ENCODE results near the gene LRRK1.
"Not testable (repeated sequence)": the region's sequence is repeated elsewhere in the genome, so short reads cannot be mapped to it uniquely, and the experiment has no call there.

LRRK1 gene

DNA sequence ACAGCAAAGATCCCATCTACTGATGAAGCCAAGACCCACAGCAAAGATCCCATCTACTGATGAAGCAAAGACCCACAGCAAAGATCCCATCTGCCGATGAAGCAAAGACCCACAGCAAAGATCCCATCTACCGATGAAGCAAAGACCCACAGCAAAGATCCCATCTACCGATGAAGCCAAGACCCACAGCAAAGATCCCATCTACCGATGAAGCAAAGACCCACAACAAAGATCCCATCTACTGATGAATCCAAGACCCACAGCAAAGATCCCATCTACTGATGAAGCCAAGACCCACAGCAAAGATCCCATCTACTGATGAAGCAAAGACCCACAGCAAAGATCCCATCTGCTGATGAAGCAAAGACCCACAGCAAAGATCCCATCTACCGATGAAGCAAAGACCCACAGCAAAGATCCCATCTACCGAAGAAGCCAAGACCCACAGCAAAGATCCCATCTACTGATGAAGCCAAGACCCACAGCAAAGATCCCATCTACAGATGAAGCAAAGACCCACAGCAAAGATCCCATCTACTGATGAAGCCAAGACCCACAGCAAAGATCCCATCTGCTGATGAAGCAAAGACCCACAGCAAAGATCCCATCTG, 176.7 kb downstream of the LRRK1 start:
- not testable (repeated sequence) for DNase-seq (ENCODE audit: low spot score)

GRCh38 chr15:101097111-101097510, 178.0 kb downstream of the LRRK1 start:
- DNase-seq (ENCODE audit: low spot score): no peak

GRCh38 chr15:101099183-101099582, 180.0 kb downstream of the LRRK1 start:
- peak; percentile 65 for DNase-seq (ENCODE audit: low spot score)

DNA sequence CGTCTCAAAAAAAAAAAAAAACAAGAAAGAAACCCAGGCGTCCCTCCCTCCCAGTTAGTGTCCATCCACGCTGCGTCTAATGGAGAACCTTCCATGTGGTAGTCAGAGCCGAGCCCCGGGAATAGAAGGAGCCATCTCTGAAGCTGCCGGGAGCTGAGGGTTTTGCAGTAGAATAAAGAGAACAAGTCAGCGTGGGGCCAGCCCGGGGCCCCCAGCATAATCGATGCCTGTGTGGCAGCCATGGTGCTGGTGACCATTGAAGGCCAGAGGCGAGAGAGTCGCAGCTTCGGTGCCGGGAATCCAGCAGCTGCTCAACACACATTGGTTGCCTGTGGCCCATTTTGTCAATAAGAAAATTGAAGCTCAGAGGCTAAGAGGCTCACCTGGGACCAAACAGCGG, 181.0 kb downstream of the LRRK1 start:
- DNase-seq (ENCODE audit: low spot score): no peak

- no peak for DNase-seq (ENCODE audit: low spot score)
Measured at GRCh38 chr15:101100593-101101442, 181.7 kb downstream of the LRRK1 start.

DNA sequence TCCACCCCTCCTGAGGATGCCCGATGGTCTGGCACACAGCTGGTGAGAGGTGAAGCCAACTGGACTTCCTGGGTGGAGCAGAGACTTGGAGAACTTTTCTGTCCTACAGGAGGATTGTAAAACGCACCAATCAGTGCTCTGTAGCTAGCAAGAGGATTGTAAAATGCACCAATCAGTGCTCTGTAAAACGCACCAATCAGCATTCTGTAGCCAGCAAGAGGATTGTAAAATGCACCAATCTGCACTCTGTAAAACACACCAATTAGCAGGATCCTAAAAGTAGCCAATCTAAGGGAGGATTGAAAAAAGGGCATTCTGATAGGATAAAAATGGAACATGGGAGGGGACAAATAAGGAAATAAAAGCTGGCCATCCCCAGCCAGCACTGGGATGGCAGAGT, 182.5 kb downstream of the LRRK1 start:
- no peak for DNase-seq (ENCODE audit: low spot score)

- DNase-seq (ENCODE audit: low spot score): no peak
Measured at GRCh38 chr15:101102746-101103145, 183.6 kb downstream of the LRRK1 start.

DNA sequence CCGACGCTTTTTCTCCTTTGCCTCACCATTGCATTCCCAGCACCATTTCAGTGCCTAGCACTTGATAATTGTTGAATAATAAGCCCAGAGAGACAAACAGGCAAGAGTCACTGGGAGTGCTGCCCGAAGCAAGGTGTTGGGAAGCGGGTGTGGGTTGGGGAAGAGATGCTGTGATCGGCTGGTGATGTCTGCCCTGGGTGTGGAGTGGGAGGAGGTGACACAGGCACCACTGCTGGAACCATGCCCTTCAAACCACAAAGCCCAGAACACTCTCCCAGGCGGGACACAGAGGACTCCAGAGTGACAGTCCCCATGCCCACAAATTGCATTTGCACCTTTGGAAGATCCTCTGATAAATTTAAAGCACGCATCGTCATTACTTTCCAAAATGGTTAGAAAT, 184.4 kb downstream of the LRRK1 start:
- DNase-seq (ENCODE audit: low spot score): no peak

- no peak for DNase-seq (ENCODE audit: low spot score)
Measured at GRCh38 chr15:101104141-101104540, 185.0 kb downstream of the LRRK1 start.

GRCh38 chr15:101105059-101105891, 186.1 kb downstream of the LRRK1 start:
- DNase-seq (ENCODE audit: low spot score): no peak

DNA sequence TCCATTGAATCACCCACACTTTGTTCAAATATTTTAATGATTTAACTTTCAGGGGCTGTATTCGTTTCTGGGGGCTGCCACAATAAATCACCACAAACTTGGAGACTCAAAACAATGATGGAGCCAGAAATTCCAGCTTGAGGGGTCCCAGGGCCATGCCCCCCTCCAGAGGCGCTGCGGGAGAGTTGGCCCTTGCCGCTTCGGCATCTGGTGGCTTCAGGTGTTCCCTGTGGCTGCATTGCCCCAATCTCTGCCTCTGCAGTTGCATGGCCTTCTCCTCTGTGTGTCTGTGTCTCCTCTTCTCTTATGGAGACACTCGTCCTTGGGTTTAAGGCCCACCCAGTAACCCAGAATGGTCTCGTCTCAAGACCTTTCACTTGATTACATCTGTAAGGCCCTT, 187.9 kb downstream of the LRRK1 start:
- DNase-seq (ENCODE audit: low spot score): no peak

DNA sequence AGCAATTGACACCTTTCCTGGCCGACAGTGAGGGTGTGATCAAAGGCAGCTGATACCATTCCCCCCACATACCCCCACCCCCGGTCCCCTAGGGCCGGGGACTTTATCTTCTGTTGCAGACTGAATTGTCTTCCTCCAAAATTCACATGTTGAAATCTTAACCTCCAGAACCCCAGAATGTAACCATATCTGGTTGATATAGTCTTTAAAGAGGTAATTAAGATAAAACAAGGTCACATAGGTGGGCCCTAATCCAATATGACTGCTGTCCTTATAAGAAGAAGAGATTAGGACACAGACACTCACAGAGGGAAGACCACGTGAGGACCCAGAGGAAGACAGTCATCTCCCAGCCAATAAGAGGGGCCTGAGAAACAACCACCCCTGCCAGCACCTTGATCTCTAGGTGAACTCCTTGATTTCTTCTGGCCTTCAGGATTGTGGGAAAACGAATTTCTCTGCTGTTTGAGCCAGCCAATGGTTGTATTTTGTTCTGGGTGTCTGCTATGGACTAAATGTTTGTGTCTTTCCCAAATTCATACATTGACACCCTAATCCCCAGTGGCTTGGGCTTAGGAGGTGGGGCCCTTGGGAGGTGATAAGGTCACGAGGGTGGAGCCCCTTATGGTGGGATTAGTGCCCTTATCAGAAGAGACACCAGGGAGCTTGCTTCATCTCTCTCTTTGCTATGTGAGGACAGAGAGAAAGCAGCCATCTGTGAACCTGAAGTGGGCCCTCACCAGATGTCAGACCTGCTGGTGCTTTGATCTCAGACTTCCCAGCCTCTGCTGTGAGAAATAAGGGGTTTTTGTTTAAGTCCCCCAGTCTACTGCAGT, 188.7 kb downstream of the LRRK1 start:
- no peak for DNase-seq (ENCODE audit: low spot score)

- no peak for DNase-seq (ENCODE audit: low spot score)
Measured at GRCh38 chr15:101108461-101108775, 189.3 kb downstream of the LRRK1 start.

- no peak for DNase-seq (ENCODE audit: low spot score)
Measured at GRCh38 chr15:101108791-101109190, 189.6 kb downstream of the LRRK1 start.

GRCh38 chr15:101110681-101111569, 191.8 kb downstream of the LRRK1 start:
- no peak for DNase-seq (ENCODE audit: low spot score)

DNA sequence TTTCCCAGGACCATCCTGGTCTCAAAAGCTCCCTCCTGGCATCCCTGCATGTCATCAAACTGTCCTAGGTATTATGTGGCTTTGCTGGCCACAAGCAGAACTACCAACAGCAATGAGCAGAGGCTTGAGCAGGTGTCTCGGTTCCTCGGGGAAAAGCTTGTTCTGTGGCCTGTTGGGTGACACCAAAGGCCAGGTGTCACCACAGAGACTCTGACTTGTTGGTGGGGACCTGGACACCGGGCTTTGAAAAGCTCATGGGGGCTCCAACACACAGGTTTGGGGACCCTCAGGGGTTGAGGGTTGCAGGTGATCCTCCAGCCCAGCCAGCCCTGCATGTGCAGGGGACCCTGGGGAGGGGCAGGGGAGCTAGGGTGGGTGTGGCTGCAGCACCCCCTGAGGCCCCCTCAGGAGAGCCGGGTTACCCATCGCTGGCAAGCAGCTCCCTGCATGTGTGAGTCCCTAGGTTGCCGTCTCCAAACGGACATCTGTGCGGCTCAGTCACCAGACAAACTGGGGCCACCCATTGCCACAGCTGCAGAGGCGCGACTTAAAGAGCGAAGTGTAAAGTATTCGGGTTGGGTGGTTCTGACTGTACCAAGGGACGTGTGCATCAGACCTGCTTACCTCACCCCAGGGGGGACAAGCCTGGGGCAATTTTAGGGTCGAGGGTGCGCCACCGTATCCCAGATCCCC, 192.6 kb downstream of the LRRK1 start:
- no peak for DNase-seq (ENCODE audit: low spot score)

GRCh38 chr15:101112336-101113113, 193.4 kb downstream of the LRRK1 start:
- DNase-seq (ENCODE audit: low spot score): no peak

GRCh38 chr15:101113114-101114005, 194.2 kb downstream of the LRRK1 start:
- DNase-seq (ENCODE audit: low spot score): no peak

DNA sequence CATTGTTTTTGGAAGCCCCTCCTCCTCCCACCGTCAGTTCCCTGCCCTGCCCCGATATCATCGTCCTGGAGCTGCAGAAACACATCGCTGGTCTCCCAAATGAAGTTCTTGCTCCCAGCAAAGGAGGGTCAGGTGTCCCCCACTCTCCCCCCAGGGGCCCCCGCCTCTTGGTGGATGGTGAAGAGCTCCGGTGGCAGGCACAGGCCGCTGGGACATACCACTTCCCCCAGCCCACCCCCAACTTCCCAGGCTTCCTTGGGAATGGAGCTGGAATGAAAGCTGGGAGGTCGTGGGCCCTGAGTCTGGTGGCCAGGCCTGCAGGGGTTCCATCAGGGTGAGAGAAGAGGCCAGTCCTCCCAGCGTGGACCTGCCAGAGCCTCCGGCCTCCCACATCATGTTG, 195.0 kb downstream of the LRRK1 start:
- DNase-seq (ENCODE audit: low spot score): no peak

All from activated CD4-positive, alpha-beta T cell treated with anti-CD3 and anti-CD28 coated beads, Interleukin-2, Interleukin-4, amounts not matched to agents 100 ng/mL and 50 ng/mL, durations not matched to agents 16 hours and 8 hours (primary cell).